Activated CD8-positive, alpha-beta memory T cell treated with anti-CD3 and anti-CD28 coated beads, Interleukin-2, amount 50 U/mL, for 24 hours (primary cell): Measurements from ENCODE around the gene TMEM60.
"Not testable (repeated sequence)": the region's sequence is repeated elsewhere in the genome, so short reads cannot be mapped to it uniquely, and the experiment has no call there.

Source experiments
- DNase-seq: peaks from one replicate; pipeline ENCODE4 v3.0.0-alpha.2; 2020; ENCODE audit errors: extremely low read depth

The TMEM60 gene, protein sequence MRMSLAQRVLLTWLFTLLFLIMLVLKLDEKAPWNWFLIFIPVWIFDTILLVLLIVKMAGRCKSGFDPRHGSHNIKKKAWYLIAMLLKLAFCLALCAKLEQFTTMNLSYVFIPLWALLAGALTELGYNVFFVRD

DNA sequence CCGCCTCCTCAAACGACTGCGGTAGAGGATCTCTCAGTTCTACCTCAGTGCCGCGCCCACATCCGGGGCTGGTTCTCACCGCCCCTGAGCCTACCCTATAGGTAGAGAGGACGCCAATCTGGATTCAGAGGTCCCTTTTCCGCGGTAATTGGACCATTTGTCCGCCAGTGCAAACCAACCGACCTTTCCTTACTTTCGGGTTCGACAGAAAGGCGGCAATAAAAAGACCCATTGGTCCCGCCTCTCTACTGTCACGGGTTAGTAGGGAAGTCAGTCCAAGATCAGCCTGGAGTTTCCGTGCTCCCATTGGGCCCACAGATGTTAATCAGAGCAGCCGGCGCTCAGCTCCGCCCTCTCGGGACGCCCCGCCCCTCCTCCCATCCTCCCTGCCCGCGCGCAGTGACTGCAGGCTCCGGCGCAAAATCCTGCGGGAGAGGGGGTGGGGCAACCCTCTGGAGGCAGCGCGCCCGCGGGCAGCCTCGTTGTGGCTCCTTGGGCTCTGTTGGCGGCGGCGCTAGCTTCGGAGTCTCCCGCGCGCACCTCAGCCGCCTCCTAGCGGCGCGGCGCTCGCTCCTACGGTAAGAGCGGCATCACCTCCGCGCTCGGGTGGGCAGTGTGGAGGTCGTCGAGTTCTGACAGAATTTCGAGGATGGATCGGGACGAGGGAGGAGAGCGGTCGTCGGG lies at the start of gene TMEM60, which contains the start of gene PHTF2:
Gene TMEM60 (minus strand): TSS at position 41 of the 684 bp plus-strand sequence. CDS start 4,061 bp downstream, outside the sequence.
Gene PHTF2 (plus strand): TSS at position 380 of the 684 bp plus-strand sequence.
- peak; percentile 92 for DNase-seq

DNA sequence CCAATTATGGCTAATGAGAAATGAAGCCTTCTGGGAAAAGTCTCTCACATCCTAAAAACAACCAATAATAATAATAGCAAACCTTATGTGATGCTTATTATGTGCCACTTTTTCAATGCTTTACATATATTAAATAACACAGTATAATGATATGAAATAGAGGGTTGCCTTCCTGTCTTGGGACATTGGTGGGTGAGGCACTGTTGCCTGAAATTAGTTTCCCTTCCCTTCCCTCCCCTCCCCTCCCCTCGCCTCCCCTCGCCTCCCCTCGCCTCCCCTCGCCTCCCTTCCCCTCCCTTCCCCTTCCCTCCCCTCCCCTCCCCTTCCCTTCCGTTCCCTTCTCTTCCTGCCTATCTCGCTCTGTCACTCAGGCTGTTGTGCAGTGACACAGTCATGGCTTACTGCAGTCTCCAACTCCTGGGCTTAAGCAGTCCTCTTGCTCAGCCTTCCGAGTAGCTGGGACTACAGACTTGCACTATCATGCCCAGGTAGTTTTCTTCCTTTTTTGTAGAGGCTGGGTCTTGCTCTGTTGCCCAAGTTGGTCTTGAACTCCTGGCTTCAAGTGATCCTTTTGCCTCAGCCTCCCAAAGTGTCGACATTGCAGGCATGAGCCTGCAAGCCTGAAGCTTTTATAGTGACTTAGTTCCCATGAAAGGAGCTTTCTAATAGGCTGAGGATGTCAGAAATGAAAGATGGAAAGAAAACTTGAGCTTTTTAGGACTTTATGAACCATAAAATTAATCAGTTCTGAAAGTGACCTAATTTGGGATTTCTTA lies 48.3 kb upstream of the TMEM60 start:
- DNase-seq: no peak

GRCh38 chr7:77843194-77843593 lies 45.0 kb upstream of the TMEM60 start:
- no peak for DNase-seq

DNA sequence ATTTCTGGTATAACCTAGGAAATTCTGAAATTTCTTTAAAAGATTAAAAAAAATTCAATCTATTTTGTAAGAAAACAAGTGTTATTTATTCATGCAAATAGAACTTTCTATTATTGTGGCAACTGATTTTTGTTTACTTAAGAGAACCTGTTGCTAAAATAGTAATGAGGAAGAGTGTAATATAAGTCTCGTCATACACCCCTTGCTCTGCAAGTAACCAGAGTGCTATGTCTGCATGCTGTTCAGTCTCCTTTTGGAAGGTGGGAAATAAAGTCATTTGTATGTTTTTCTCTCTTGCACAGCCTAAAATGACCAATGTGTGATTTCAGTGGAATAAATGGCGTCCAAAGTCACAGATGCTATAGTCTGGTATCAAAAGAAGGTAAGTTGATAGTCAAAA lies 41.7 kb upstream of the TMEM60 start:
- DNase-seq: no peak

GRCh38 chr7:77838929-77839491 lies 40.8 kb upstream of the TMEM60 start:
- no peak for DNase-seq

DNA sequence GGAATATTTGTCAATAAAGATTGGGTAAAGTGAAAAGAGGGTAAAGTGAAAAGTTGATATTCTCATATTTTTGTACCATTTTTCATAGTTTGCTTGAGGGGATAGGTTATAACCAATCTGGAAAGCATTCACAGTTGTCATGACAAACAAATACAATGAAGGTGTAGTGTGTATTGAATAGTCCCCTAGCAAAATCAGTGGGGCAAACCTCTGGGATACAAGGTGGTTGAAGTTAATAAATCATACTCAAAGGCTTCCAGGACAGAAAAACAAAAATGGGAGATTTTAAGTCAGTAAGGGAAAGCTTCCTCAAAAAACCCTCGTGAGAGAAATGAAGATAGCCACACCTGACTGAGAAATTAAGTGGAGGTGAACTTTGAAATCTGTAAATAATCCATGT lies 39.7 kb upstream of the TMEM60 start:
- DNase-seq: no peak

DNA sequence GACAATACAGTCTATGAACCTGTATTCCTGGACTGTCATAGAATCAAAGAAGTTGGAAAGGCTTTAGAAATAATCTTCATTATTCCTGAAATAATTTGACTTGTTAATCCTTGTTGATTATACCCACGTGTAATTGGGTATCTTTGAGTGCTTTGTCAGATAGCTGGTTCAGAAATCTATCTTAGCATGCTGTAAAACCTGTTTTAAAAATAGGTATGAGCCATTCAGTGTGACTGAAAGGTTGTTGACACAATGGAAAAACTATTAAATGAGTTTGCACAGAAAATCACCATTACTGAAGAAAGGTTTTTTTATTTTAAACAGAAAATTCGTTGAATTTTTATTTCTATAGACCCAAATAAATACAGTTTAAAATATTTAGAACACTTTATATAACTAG lies 39.0 kb upstream of the TMEM60 start:
- DNase-seq: no peak

GRCh38 chr7:77836425-77836824 lies 38.2 kb upstream of the TMEM60 start:
- not testable (repeated sequence) for DNase-seq

GRCh38 chr7:77833136-77833535 lies 34.9 kb upstream of the TMEM60 start:
- no peak for DNase-seq

GRCh38 chr7:77831953-77832352 lies 33.7 kb upstream of the TMEM60 start:
- DNase-seq: no peak

DNA sequence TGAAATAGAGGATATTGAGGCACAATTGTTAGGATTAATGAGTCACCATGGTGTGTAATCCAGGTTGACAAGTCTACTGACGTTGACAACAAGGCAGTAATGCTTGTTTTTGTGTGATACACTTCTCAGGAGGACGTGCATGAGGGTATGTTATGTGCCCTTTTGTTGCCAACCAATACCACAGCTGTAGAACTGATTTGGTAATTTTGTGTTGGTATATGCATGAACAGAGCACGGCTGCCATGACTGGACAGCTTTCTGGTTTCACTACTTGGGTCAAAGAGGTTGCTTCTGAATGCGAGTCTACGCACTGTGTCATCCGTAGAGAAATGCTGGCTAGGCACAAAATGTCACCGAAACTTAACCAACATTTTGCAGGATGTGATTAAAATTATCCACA lies 33.2 kb upstream of the TMEM60 start:
- no peak for DNase-seq

- DNase-seq: no peak
Observed at GRCh38 chr7:77830649-77831355, 32.6 kb upstream of the TMEM60 start.

DNA sequence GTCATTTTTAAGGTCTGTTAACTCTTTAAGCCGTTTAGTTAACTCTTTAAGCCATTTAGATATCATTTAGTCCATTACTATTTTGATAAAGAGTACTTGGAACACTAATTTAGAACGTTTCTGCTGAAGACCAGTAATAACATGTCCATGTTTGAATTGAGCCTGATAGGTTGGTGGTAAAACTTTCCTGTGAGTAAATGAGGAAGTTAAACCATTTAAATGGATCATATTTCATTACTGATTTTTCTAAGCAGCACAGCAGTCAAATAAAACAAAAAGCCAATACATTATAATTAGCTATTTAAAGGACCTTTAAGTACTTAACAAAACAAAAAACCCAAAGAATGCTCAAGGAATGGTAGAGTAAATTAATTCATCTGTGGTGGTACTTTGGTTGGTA lies 29.8 kb upstream of the TMEM60 start:
- DNase-seq: no peak

DNA sequence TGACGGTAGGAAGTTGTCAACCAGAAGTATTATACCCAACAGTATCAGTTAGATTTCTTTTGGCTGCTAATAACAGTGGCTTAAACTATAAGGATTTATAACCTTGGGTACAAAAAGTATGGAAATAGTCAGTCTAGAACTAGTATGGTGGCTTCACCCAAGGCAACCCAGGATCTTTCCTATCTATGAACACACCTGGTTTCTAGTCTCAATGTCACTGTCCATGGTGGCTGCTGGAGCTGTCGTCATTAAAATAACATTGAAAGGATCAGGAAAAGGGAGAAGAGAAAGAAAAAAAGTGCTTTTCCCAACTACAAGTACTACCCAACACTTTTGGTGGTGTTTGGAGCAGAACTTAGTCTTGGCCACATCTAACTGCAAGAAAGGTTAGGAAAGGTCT lies 28.1 kb upstream of the TMEM60 start:
- no peak for DNase-seq

DNA sequence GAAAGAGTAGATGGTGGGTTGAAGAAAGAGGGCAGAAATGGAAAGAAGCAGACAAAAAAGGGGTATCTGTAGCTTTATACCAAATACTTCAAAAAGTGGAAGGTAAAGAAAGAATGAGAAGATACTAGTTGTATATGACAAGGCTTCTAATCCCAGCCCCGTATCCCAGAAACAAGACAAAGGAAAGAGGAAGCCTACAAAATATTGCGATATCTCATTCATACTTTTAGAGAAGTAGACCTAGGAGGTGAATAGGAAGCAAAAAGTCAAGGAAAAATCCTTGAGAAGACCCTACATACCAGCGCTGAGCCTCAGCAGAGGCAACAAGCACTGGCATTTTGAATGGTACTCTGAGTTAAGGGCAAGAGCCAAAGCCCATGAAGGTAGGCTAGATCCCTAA lies 26.9 kb upstream of the TMEM60 start:
- no peak for DNase-seq

GRCh38 chr7:77824636-77825035 lies 26.4 kb upstream of the TMEM60 start:
- DNase-seq: no peak

DNA sequence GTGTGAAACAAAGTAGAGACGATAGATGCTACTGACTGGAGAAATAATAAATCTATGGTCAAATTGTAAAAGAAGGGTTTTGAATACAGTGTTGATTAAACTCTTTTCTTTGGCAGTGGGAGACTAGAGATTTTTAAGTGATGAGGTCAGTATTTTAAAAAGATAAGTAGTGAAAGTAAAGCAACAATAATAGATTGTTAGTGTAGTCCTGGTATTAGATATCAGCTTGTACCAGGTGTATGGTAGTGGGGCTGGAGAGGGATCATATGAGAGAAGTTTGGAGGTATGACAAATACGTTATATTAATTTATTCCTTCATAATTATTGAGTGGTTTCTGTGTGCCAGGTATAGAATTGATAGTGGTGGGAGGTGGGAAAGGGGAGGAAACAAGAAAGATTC lies 25.6 kb upstream of the TMEM60 start:
- no peak for DNase-seq

- DNase-seq: no peak
Observed at GRCh38 chr7:77822269-77822668, 24.0 kb upstream of the TMEM60 start.

GRCh38 chr7:77820967-77821366 lies 22.7 kb upstream of the TMEM60 start:
- no peak for DNase-seq

DNA sequence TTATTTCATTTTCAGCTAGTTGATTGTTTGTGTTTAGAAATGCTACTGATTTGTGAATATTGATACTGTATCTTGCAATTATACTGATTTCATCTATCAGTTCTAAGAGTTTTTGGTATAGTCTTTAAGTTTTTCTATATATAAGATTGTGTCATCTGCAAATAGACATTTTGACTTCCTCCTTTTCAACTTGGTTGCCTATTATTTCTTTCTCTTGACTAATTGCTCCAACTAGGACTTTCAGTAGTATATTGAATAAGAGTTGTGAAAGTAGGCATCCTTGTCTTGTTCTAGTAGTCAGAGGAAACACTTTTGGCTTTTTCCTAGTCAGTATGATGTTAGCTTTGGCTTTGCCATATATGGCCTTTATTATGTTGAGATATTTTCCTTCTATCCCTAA lies 20.8 kb upstream of the TMEM60 start:
- DNase-seq: no peak

DNA sequence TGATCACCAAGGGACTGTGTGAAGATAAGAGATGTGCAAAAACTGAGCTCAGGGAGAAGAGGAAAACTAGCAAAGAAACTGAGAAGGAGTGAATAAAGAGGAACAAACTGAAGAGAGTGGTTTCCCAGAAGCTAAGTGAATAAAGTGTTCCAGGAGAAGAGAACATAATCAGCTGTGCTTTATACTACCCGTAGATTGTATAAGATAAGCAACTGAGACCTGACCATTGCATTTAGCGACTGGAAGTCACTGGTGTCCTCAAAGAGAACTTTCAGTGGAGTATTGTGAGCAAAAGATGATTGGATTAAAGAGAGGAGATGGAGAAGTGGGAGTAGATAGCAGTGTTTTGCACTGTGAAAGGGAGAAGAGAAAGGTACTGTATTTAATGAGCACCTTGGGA lies 14.9 kb upstream of the TMEM60 start:
- DNase-seq: no peak

- DNase-seq: no peak
Observed at GRCh38 chr7:77812290-77812685, 14.1 kb upstream of the TMEM60 start.
